ENCODE data around the gene TCF4. TPM values are rescaled to one million over a fixed set of nuclear protein-coding genes. Genes with fewer than 3 reads are reported as not detected.
A peak's percentile ranks its signal among the peaks of the same experiment; 100 is the strongest.

TCF4 gene
- total and polyA plus RNA-seq, 2 donors (not counting 1 experiment from before 2014, with no cell fraction given): 68.5 to 353 TPM

DNA sequence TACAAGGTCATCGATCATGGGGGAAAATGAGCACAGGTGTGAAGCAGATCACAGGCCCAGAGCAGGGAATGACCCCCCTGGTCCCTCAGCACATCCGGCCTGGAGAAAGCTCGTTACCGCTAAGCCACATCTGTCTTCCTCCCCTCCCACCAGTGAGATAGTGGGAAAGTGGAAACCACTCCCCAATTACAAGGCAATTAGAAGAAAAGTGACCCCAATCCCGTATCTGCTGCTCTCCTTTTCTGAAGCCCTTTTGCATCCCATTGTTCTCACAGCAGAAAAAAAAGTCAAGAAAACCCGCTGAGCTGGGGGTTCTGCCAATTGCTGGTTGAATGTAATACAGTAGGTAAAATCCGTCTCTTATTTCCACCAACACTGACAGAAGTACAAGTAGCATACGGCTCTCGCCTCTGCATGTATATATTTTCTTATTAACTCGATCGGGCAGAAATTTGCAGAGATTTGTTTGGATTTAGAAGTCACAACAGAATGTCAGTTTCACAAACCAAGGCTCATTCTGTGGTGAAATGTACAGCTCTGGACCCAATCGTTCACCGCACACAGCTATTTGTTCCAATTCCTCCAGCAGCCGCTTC, 287.0 kb downstream of the TCF4 start:
- Histone ChIP-seq H2AFZ (ENCODE audit: insufficient read depth, low read depth, low read length, poor library complexity, severe bottlenecking) (no peak overlapping the region), H3K4me1 (ENCODE audit: control insufficient read depth in 2 of 2, insufficient read depth in 2 of 2, low read length in 2 of 2) (peaks cover 51 to 74% of the 10 kb centered on the region in 2 donors), H3K27me3 (replicated peaks in 1 of 4; ENCODE audit: control extremely low read depth in 1 of 4, control insufficient read depth in 3 of 4, insufficient read depth in 4 of 4, low read length in 3 of 4) (no peaks in the 10 kb centered on the region), H3K4me2 (replicated peaks; ENCODE audit: low read depth, low read length, poor library complexity, severe bottlenecking) (peak overlapping the region; percentile 40), H3K9me3 (ENCODE audit: control extremely low read depth in 1 of 3, control insufficient read depth in 2 of 3, insufficient read depth in 1 of 3, low read length in 2 of 3) (peaks cover 0 to 4% (median 0%) of the 10 kb centered on the region in 3 donors), H3K27ac (ENCODE audit: low read length in 2 of 2) (peak overlapping the region in 1 of 2 donors; percentile 55), H3K79me2 (ENCODE audit: control insufficient read depth, insufficient read depth, low read length) (peaks cover 99% of the 10 kb centered on the region), H4K20me1 (ENCODE audit: control insufficient read depth, insufficient read depth, low read length, poor library complexity, severe bottlenecking) (peaks cover 55% of the 10 kb centered on the region), H3K4me3 (ENCODE audit: control extremely low read depth in 1 of 5, extremely low read depth in 1 of 5, insufficient read depth in 1 of 5, low read depth in 2 of 5, low read length in 4 of 5) (no peak overlapping the region), H3K9ac (ENCODE audit: low read length) (no peak overlapping the region), H3K36me3 (replicated peaks in 1 of 2; ENCODE audit: control extremely low read depth in 1 of 2, control insufficient read depth in 1 of 2, extremely low read depth in 1 of 2, insufficient read depth in 2 of 2, low read length in 1 of 2) (peaks cover 1 to 3% of the 10 kb centered on the region in 2 experiments)
- ChIA-PET CTCF (interaction anchor here (0.9 to 1.4 kb wide), 2 partner anchors 9 to 18 kb away, joined by 3 to 4 read pairs; no protein-coding TSS in a partner anchor), POLR2A (interaction anchor here (0.5 kb wide), 1 partner anchor 1032 kb away, joined by 3 read pairs; no protein-coding TSS in a partner anchor)
- Mint-ChIP-seq H3K4me1 (peaks cover 86% of the 10 kb centered on the region), H3K27me3 (no peaks in the 10 kb centered on the region), H3K9me3 (ENCODE audit: insufficient read depth) (no peaks in the 10 kb centered on the region), H3K4me3 (peak overlapping the region; percentile 46), H3K27ac (peak overlapping the region; percentile 77)
- no peak for TF ChIP-seq EZH2 (IDR thresholded peaks at IDR 0.05; ENCODE audit: borderline replicate concordance, insufficient read depth, low read depth, low read length, poor library complexity, severe bottlenecking)
- intact Hi-C loops (cut with micrococcal nuclease): no loop called here
- ATAC-seq (ENCODE audit: low read depth) (no peak), DNase-seq (no peak)
- 93% methylated on average over 5 of the region's 14 CpGs for WGBS (ENCODE audit: insufficient coverage)

DNA sequence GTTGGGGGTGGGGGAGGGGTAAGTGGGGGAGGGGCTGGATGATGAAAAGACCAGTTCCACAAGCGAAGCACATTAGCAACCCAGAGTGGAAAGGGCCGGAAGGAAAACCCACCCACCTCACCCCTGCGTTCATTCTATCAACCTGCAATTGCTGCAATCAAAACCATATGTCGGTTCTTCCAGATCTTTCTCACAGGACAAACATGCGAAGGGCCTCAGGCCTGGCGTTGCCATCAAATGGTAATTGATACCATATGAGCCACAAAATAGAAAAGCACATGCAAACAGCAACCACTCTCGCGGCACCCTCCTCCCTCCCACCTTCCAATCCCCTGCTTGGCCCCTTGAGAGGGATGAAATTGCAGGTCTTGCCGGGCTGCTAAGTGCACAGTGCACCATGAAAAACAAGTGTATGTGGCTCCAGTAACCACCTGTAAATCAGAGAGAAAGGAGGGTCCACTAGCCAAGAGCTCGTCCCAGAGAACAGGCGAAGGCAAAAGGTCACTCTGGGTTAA, 287.5 kb downstream of the TCF4 start:
- ChIA-PET CTCF (interaction anchor here (0.9 to 1.4 kb wide), 2 partner anchors 9 to 18 kb away, joined by 3 to 4 read pairs; no protein-coding TSS in a partner anchor), POLR2A (no interaction called here)
- Mint-ChIP-seq H3K9me3 (ENCODE audit: insufficient read depth) (no peaks in the 10 kb centered on the region), H3K4me3 (peak overlapping the region; percentile 46), H3K4me1 (peaks cover 83% of the 10 kb centered on the region), H3K27ac (peak overlapping the region; percentile 77), H3K27me3 (no peaks in the 10 kb centered on the region)
- 75% methylated on average over 7 of the region's 11 CpGs for WGBS (ENCODE audit: insufficient coverage)
- peaks cover 55% of the 10 kb centered on the region for H4K20me1 ChIP-seq (ENCODE audit: control insufficient read depth, insufficient read depth, low read length, poor library complexity, severe bottlenecking)
- H3K4me2 ChIP-seq (replicated peaks; ENCODE audit: low read depth, low read length, poor library complexity, severe bottlenecking): peak overlapping the region; percentile 40
- DNase-seq: no peak
- no peak overlapping the region for H3K4me3 ChIP-seq (ENCODE audit: control extremely low read depth in 1 of 5, extremely low read depth in 1 of 5, insufficient read depth in 1 of 5, low read depth in 2 of 5, low read length in 4 of 5)
- peaks cover 51 to 68% of the 10 kb centered on the region in 2 donors for H3K4me1 ChIP-seq (ENCODE audit: control insufficient read depth in 2 of 2, insufficient read depth in 2 of 2, low read length in 2 of 2)
- no peaks in the 10 kb centered on the region for H3K27me3 ChIP-seq (replicated peaks in 1 of 4; ENCODE audit: control extremely low read depth in 1 of 4, control insufficient read depth in 3 of 4, insufficient read depth in 4 of 4, low read length in 3 of 4)
- H3K9ac ChIP-seq (ENCODE audit: low read length): no peak overlapping the region
- H3K36me3 ChIP-seq (replicated peaks in 1 of 2; ENCODE audit: control extremely low read depth in 1 of 2, control insufficient read depth in 1 of 2, extremely low read depth in 1 of 2, insufficient read depth in 2 of 2, low read length in 1 of 2): peaks cover 1 to 3% of the 10 kb centered on the region in 2 experiments
- H3K79me2 ChIP-seq (ENCODE audit: control insufficient read depth, insufficient read depth, low read length): peaks cover 99% of the 10 kb centered on the region
- intact Hi-C loops (cut with micrococcal nuclease): no loop called here
- no peak for ATAC-seq (ENCODE audit: low read depth)
- peaks cover 0 to 4% (median 0%) of the 10 kb centered on the region in 3 donors for H3K9me3 ChIP-seq (ENCODE audit: control extremely low read depth in 1 of 3, control insufficient read depth in 2 of 3, insufficient read depth in 1 of 3, low read length in 2 of 3)
- no peak overlapping the region for H2AFZ ChIP-seq (ENCODE audit: insufficient read depth, low read depth, low read length, poor library complexity, severe bottlenecking)
- no peak for TF ChIP-seq CTCF (IDR thresholded peaks at IDR 0.05)
- no peak for TF ChIP-seq EZH2 (IDR thresholded peaks at IDR 0.05; ENCODE audit: borderline replicate concordance, insufficient read depth, low read depth, low read length, poor library complexity, severe bottlenecking)
- H3K27ac ChIP-seq (ENCODE audit: low read length in 2 of 2): peak overlapping the region in 1 of 2 donors; percentile 55

Data from B cell (primary cell).